Glutamatergic neuron (in vitro differentiated cells): Measurements from ENCODE around the gene METTL15. TPM values are rescaled to one million over a fixed set of nuclear protein-coding genes. Genes with fewer than 3 reads are reported as not detected.
"Not testable (repeated sequence)": the region's sequence is repeated elsewhere in the genome, so short reads cannot be mapped to it uniquely, and the experiment has no call there.

Experiments used
- DNase-seq: peaks from one replicate; pipeline ENCODE4 v3.0.0; 2022
- H3K27ac Mint-ChIP-seq: one replicate; pipeline ENCODE4 v1.8.0; 2020; ENCODE audit warnings: mild to moderate bottlenecking, mixed read lengths, inconsistent platforms; ENCODE audit not compliant: unreplicated experiment
- H3K27me3 Mint-ChIP-seq: one replicate; pipeline ENCODE4 v1.8.0; 2020; ENCODE audit warnings: mild to moderate bottlenecking, moderate library complexity, mixed read lengths, inconsistent platforms; ENCODE audit not compliant: unreplicated experiment
- H3K36me3 Mint-ChIP-seq: one replicate; pipeline ENCODE4 v1.8.0; 2020; ENCODE audit warnings: mild to moderate bottlenecking, mixed read lengths, inconsistent platforms; ENCODE audit not compliant: unreplicated experiment
- H3K4me1 Mint-ChIP-seq: one replicate; pipeline ENCODE4 v1.8.0; 2020; ENCODE audit warnings: mild to moderate bottlenecking, low read depth, mixed read lengths, inconsistent platforms; ENCODE audit not compliant: unreplicated experiment
- H3K4me3 Mint-ChIP-seq: one replicate; pipeline ENCODE4 v1.8.0; 2020; ENCODE audit warnings: mild to moderate bottlenecking, mixed read lengths, inconsistent platforms; ENCODE audit not compliant: unreplicated experiment
- H3K9me3 Mint-ChIP-seq: one replicate; pipeline ENCODE4 v1.8.0; 2020; ENCODE audit warnings: mild to moderate bottlenecking, moderate library complexity, mixed read lengths, inconsistent platforms; ENCODE audit not compliant: unreplicated experiment
- total RNA-seq: library from RNA; stranded (reverse); fragmentation: NEBNext Ultra II Directional; extraction: Animal tissue kit (Norgen Biotek cat#: 25700); gene quantifications from one replicate; pipeline ENCODE4 v1.2.1, GENCODE V29; 2021; ENCODE audit not compliant: unreplicated experiment
- TF ChIP-seq, protein P1 (sequence below): fragments of 200-600 bp; sonication (generic); IDR thresholded peaks from one replicate; pipeline ENCODE4 v1.5.0; 2021; ENCODE audit not compliant: partially characterized antibody, unreplicated experiment

Gene METTL15
- total RNA-seq, 1 donor from 2014 or later = 8.2 TPM

DNA sequence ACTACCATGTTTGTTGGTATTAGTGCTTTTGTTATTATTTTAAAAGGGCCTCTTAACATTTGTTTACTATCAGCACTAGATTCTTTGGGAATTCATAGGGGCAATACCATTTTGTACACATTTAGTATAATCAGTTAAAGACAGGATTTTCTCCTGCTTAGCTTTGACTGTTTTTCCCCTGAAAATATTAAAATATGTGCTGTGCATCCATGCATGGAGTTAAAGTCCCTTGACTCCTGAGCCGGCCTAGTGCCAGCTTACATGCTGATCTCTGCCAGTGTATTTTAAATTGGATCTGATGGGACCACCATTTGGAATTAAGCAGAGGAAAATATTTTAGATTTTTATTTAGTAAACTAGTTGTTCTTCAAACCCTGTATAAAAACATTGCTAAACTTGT, 161.4 kb downstream of the METTL15 start:
- Mint-ChIP-seq H3K27me3 (no peaks in the 10 kb centered on the region), H3K36me3 (no peaks in the 10 kb centered on the region), H3K4me3 (no peak overlapping the region), H3K9me3 (no peaks in the 10 kb centered on the region), H3K27ac (no peak overlapping the region), H3K4me1 (no peaks in the 10 kb centered on the region)
- TF ChIP-seq, protein P1, sequence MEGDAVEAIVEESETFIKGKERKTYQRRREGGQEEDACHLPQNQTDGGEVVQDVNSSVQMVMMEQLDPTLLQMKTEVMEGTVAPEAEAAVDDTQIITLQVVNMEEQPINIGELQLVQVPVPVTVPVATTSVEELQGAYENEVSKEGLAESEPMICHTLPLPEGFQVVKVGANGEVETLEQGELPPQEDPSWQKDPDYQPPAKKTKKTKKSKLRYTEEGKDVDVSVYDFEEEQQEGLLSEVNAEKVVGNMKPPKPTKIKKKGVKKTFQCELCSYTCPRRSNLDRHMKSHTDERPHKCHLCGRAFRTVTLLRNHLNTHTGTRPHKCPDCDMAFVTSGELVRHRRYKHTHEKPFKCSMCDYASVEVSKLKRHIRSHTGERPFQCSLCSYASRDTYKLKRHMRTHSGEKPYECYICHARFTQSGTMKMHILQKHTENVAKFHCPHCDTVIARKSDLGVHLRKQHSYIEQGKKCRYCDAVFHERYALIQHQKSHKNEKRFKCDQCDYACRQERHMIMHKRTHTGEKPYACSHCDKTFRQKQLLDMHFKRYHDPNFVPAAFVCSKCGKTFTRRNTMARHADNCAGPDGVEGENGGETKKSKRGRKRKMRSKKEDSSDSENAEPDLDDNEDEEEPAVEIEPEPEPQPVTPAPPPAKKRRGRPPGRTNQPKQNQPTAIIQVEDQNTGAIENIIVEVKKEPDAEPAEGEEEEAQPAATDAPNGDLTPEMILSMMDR = no peak
- no peak for DNase-seq

DNA sequence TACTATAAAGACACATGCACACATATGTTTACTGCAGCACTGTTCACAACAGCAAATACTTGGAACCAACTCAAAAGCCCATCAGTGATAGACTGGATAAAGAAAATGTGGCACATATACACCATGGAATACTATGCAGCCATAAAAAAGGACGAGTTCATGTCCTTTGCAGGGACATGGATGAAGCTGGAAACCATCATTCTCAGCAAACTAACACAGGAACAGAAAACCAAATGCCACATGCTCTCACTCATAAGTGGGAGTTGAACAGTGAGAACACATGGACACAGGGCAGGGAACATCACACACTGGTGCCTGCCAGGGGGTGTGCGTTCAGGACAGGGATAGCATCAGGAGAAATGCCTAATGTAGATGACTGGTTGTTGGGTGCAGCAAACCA, 164.1 kb downstream of the METTL15 start:
- H3K36me3 Mint-ChIP-seq, H3K27me3 Mint-ChIP-seq, H3K4me1 Mint-ChIP-seq, H3K4me3 Mint-ChIP-seq, H3K27ac Mint-ChIP-seq, H3K9me3 Mint-ChIP-seq, DNase-seq: not testable (repeated sequence)

DNA sequence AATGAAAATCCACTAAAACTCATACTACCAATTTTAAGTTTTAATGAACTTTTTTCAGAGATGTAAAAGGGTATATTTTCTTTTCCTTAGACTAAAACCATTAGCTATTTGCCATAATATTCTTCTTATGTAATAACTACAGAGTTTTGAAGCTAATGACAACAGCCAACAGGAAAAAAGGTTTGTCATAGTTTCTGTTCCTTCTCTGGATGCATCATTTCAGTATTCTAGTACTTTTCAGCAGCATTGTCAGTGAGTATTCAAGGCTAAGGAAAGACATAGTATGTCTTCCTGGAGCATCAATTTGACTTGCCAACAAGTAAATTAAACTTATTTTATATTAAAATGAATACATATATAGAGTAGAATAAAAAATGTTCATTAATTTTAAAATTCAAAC, 166.0 kb downstream of the METTL15 start:
- H3K4me1 Mint-ChIP-seq = no peaks in the 10 kb centered on the region
- H3K36me3 Mint-ChIP-seq = no peaks in the 10 kb centered on the region
- no peak for DNase-seq
- no peaks in the 10 kb centered on the region for H3K27me3 Mint-ChIP-seq
- no peaks in the 10 kb centered on the region for H3K9me3 Mint-ChIP-seq
- TF ChIP-seq, protein P1 = no peak
- H3K4me3 Mint-ChIP-seq = no peak overlapping the region
- H3K27ac Mint-ChIP-seq = no peak overlapping the region

DNA sequence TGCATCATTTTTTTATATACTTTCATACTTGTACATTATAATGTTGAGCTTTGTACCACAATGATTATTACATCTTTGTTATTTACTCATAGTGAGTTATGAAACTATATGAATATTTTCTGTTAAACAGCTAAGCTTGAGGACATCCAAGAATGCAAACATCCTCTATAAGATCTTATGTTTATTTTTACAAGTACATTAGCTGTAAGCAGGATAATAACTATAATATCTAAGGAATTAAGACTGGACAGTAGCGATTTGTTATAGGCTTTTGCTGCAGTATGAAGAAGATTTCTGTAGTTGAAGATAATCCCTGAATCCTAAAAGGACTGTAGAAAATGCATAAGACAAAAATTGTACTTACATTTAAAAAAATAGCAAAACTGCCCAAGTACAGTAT, 176.0 kb downstream of the METTL15 start:
- Mint-ChIP-seq H3K36me3 (no peaks in the 10 kb centered on the region), H3K4me1 (no peaks in the 10 kb centered on the region), H3K4me3 (no peak overlapping the region)

DNA sequence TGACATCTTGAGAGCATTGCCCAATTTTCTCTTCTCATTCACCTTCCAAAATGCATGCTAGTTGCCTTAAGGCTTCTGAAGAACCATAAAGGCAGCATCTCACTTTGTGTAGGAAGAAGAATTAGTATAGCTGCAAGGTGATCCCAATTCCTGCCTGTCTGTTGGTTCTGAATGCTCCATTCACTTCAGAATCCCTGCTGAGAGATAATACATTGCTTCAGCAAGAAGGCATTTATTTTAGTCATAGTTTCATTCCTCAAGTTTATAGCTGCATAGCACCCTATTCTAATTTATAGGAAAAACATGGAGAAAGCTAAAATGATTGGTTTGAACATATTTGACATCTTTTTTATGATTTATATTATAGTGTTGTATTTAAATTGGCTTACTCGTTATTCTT, 181.3 kb downstream of the METTL15 start:
- Mint-ChIP-seq H3K36me3 (no peaks in the 10 kb centered on the region), H3K9me3 (no peaks in the 10 kb centered on the region)

More for the DNA sequence above, 176.0 kb downstream of the METTL15 start:
- TF ChIP-seq, protein P1 = no peak
- DNase-seq = no peak
- Mint-ChIP-seq H3K27ac (no peak overlapping the region), H3K9me3 (no peaks in the 10 kb centered on the region), H3K27me3 (no peaks in the 10 kb centered on the region)

DNA sequence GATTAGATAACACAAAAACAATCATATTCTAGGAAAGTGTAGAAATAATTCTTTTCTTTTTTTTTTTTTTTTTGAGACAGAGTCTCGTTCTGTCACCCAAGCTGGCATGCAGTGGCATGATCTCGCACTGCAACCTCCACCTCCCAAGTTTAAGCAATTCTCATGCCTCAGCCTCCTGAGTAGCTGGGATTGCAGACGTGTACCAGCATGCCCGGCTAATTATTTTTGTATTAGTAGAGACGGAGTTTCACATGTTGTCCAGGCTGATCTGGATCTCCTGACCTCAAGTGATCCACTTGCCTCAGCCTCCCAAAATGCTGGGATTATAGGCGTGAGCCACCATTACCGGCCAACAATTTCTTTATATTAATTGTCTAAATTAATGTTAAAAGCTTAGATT, 182.8 kb downstream of the METTL15 start:
- not testable (repeated sequence) for H3K4me1 Mint-ChIP-seq, DNase-seq, H3K36me3 Mint-ChIP-seq, H3K27ac Mint-ChIP-seq, H3K27me3 Mint-ChIP-seq, H3K4me3 Mint-ChIP-seq, H3K9me3 Mint-ChIP-seq

More for the DNA sequence above, 181.3 kb downstream of the METTL15 start:
- Mint-ChIP-seq H3K4me3 (no peak overlapping the region), H3K27ac (no peak overlapping the region), H3K27me3 (no peaks in the 10 kb centered on the region), H3K4me1 (no peaks in the 10 kb centered on the region)
- no peak for DNase-seq
- TF ChIP-seq, protein P1 = no peak
